Measurements from ENCODE around the gene TRAP1.

DNA sequence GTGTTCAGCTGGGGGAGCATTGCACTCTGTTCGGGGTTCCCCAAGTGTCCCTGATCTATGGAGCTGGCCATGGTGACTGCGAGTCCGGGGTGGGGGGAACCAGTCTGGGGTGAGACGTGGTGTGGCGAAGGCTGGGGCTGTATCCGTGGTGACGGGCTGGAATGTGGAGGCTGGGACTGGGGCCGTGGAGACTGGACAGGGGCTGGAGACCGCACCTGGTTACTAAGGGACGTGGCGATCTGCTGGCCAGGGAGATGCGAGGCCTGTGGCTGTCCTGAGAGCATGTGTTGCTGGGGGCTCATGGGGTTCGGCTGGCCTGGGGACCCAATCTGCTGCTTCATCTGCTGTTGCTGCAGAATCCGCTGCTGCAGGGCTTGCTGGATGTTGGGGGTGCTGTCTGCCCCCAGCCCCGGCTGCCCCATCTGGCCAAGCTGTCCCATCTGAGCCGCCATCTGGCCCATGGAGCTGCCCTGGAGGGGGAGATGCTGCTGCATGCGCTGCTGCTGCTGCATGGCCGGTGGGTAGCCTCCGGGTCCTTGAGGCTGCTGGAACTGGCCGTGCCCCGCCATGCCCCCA is 10.6 kb upstream of the TRAP1 start:
- TF ChIP-seq, protein P1, sequence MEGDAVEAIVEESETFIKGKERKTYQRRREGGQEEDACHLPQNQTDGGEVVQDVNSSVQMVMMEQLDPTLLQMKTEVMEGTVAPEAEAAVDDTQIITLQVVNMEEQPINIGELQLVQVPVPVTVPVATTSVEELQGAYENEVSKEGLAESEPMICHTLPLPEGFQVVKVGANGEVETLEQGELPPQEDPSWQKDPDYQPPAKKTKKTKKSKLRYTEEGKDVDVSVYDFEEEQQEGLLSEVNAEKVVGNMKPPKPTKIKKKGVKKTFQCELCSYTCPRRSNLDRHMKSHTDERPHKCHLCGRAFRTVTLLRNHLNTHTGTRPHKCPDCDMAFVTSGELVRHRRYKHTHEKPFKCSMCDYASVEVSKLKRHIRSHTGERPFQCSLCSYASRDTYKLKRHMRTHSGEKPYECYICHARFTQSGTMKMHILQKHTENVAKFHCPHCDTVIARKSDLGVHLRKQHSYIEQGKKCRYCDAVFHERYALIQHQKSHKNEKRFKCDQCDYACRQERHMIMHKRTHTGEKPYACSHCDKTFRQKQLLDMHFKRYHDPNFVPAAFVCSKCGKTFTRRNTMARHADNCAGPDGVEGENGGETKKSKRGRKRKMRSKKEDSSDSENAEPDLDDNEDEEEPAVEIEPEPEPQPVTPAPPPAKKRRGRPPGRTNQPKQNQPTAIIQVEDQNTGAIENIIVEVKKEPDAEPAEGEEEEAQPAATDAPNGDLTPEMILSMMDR (IDR thresholded peaks at IDR 0.05): no peak
- TF ChIP-seq EP300 (IDR thresholded peaks at IDR 0.05): no peak
- no peak for TF ChIP-seq POLR2AphosphoS5 (IDR thresholded peaks at IDR 0.05)
- no peak for TF ChIP-seq POLR2A (IDR thresholded peaks at IDR 0.05)

All from suprapubic skin (tissue), 4 donors.